ENCODE results near the gene TPRG1L. TPM values are rescaled to one million over a fixed set of nuclear protein-coding genes. Genes with fewer than 3 reads are reported as not detected.

The TPRG1L gene
- total RNA-seq, 1 donor from 2014 or later: 37.5 TPM

DNA sequence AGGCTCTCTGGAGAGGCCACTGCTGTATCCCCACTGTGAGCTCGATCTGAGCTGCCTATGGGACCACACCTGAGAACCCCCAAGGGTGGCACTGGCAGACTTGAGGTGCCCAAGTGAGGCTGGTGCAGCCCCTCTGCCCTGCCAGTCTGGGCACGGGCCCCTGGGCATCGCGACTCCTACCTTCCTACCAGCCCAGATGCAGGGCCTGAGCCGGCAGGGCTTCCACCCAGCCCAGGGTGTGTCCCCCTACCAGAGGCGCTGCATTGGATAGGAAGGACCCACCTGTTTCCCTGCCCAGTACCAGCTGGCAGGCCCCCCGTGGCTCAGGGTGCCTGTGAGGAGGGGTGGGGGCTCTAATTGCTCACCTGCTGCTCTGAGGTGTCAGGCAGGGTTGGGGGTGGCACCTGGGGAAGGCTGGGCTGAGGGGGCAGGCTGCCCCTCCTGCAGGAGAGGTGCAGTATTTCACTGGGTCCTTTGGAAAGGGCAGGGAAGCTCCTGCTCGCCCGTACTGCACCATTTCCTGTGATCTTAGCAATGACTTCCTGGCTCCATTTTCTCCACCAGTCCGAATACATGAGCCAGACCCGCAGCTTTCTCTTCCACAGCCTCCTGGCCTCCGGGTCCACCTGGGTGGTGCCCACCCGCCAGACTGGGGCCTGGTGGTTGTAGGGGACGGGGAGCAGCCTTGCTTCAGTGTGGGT, 39.3 kb downstream of the TPRG1L start:
- no peak for DNase-seq (ENCODE audit: low read depth)

DNA sequence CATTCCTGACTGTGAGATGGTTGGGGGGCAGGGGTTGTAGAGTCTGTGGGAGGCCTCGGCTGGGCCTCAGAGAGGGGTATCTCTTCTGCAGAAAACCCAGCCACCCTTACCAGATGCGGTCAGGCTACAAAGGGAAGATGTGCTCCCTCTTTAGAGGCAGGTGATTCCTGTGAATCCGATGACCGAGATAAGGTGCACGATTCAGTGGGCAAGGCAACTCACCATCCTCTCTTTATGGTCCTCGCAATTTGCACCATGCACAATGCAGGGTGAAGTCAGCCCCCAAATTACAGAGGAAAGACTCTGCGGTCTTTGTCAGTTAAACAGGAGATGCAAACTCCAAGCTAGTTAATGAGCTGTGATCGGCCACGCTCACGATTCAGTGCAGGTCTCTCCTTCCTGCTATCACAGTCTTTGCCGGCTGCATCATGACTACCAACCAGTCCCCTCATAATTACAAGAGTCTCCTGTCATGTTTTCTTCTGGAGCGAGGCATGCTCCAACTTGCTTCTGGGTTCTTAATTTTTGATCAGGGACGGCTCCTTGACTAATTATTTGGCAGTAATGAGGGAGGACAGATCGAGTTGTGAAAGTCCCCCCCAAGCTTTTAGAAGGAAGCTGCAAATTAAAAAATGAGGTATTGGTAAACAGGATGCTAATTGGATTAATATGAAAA, 40.0 kb downstream of the TPRG1L start:
- no peak for DNase-seq (ENCODE audit: low read depth)

DNA sequence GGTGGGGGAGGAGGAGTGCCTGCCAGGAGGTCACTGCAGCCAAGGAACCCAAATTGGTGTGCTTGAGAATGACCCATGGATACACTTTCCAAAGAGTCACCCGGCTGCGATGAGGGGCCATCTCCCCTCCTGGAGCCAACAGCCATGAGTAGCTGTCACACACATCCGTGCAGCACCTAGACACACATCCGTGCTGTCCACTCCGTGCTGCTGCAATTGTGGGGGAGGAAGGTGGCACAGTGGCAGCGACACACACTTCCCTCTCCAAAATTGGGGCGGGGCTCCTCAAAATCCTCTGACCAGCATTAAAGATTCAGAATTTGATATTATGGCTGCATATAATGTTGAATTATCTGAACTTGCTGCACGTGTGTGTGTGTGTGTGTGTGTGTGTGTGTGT, 43.3 kb downstream of the TPRG1L start:
- no peak for DNase-seq (ENCODE audit: low read depth)

DNA sequence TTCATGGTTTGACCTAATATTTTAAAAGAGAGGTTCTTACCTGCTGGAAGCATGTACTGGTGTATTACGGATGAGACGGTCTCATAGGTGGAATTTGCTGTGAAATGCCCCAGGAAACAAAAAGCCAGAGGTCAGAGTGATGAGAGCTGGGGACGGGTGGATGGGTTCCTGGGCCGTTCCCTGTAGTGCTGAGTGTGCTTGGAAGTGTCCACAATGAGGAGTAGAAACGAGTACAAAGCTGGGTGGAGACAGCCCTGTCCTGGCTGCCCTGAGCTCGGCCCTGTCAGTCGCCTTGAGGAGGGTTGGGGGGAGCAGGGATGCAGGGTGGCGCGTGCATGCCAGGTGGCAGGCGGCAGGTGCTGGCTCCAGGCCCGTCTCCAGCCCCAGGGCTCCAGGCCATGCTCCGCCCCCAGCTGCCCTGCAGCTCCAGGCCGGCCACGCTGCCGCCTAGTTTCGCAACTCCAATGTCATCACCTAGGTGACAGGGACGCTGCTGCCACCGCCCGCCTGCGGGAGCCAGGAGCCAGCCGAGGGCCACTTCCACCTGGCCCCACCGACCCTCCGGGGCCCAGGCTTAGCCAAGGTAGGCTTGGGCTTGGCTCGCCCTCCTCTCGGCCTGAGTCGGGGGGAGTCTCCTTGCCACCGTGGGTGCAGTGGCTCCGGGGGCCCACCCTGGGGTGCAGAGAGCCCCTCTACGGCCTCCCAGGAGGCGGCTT, 43.9 kb downstream of the TPRG1L start:
- peak; percentile 43 for DNase-seq (ENCODE audit: low read depth)

DNA sequence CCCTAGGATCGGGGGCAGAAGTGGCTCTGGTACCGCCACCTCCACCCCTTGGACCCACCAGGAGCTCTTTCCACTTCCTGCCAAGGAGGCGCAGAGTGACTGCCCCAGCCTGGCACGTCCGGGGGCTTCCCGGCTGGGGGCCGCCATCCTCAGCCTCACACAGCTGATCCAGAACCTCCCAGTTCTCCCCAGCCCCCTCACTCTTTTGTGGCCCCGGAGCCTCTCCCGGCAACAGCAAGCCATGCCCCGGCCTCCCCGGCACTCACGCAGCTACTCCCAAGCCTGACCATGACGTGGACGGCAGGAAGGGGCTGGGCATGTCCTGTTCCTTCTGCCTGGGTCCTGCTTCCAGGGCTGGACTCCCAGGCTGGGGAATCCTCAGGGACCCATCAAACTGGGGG, 44.6 kb downstream of the TPRG1L start:
- DNase-seq (ENCODE audit: low read depth): no peak

DNA sequence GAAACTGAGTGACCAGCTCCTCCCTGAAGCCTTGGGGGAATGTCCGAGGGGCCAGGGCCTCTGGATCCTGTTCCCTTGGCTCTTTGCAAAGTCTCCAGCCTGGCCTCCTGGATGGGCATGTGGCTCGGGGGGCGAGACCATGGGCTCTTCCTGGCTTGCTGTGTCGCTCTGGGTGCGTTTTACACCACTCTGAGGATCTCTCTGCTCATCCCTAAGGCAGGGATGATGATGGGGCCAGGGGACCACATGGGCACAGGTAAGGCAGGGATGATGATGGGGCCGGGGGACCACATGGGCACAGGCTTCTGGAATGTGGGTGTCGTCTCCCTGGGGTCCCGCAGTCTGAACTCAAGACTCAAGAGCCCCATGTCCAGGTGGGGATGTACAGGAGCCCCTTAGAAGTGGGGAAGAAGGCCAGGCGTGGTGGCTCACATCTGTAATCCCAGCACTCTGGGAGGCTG, 45.2 kb downstream of the TPRG1L start:
- no peak for DNase-seq (ENCODE audit: low read depth)

DNA sequence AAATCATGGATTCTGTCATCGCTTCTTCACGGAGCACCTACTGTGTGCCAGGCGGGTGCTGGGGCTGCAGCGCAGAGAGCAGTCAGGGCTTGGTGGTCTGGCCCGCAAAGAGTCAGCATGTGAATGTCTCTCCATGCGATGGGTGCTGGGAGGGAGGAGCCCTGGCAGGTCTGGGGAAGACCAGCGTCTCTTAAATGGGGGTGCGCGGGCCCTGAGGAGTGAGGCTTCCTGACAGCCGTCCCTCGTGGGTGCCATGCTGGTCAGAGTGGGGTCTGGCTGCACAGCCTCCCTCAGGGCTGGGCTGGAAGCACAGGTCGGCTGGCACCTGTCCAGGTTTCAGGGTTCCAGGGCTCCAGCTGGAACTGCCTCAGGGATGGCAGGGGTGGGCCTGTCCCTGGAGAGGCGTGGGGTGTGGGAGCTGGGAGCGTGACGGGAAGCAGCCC, 46.0 kb downstream of the TPRG1L start:
- DNase-seq (ENCODE audit: low read depth): no peak

DNA sequence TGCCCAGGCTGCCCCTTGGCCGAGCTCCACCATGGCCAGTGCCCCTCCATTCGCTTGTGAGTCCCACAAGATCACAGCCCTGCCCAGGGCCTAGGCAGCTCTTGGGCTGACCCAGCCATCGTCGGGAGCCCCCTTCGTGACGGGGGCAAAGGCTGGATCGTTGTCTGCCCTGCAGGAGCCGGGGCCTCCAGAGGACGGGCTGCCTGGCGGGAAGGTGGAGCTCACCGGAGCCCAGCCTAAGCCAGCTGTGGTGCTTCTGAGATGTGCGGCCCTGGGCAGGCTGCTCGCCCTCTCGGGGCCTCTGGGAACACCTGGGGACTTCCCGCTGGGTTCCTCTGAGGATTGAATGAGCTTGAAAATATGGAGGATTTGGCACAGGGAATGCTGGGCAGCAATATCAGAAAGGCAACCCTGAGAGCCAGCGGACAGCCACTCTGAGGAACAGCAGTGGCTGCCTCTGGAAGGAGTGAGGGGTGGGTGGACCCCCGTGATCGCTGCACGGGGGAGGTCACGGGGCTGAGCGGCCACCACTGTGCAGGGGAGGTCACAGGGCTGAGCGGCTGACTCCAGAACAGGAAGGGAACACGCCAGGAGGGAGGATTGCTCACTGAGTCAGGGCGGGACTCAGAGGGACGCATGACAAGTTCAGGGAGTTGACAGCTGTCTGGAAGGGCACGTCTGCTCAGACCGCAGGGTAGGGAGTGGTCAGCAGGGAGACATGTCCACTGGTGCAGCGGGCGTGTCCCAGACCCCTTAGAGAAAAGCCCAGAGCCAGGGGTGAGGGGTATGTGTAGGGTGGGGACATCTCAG, 46.8 kb downstream of the TPRG1L start:
- peak; percentile 9 for DNase-seq (ENCODE audit: low read depth)

DNA sequence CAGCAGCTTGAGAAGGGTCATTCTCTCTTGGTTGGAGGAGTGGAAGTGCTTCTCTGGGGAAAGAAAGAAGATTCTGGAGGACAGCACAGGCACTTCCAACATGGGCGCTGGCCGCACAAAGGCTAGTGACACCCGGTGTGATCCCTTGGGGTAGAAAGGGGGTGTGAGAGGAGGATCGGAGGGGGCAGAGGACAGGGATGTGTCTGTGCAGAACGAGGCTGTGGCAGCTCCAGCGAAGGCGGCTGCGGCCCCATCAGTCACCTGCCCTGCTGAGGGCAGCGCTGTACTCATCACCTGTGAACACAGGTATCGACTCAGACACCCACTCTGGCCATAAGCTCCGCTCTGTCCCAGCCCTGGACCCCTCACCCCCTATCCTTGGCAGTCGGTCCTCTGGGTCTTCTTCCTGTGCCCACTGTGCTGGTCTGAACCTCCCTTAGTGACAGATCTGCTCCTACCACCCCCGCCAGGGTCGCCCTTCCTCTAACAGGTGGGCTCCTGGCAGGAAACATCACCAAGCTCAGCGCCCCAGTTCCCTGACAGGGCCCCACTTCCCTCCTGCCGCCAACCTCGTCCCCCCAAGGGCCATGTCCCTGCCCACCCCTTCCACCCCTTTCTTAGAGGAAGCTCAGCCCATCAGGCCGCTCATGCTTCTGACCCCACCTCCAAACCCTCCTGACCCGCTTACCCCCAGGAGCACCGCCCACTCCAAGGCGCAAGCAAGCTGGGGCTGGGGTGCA, 47.6 kb downstream of the TPRG1L start:
- no peak for DNase-seq (ENCODE audit: low read depth)

DNA sequence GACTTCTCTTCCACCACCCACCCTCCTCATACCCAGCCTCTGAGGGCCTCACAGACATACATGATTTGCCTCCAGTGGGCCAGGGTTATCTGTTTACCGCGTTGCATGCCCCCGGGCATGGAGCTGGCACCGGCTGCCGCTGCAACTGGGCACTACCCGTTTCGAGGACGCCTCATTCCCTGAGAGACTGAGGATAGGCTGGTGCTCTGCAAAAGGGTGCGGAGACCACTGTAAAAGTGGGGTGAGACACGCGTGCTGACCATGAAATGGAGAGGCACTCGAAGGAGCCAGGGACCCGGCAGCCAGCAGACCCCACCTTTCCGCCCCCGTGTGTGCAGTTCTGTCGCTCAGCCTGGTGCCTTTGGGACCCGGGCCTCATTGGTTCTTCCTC, 48.2 kb downstream of the TPRG1L start:
- no peak for DNase-seq (ENCODE audit: low read depth)

DNA sequence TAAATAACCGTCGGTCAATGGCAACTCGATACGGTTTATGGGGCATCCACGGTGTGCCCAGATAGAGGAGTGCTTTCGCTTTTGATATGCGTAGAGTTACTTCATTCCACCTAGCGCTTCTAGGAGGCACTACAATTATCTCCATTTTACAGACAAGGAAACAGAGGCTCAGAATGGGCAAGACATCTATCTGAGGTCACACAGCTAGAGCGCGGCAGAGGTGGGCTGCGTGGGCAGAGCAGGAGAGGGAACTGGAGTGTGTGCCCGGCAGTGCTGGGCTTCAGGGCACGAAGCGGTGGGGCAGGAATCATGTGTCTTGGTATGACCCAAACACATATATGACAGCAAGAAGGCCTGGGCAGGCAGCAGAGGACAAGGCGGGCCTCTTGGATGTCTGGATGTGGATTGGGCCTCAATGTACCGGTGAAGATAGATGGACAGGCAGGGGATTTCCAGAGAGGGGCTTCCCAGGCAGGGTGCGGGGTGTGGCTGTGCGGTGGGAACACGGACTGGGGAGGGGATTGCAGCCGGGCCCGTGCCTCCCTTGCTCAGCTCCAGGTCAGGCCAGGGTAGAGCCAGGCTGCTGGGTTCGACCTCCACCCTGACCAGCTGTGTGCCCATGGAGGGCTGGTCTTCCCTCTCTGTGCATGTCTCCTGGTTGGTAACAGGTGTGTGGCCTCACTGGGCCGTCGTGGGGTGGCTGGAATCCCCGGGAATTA, 48.7 kb downstream of the TPRG1L start:
- no peak for DNase-seq (ENCODE audit: low read depth)

DNA sequence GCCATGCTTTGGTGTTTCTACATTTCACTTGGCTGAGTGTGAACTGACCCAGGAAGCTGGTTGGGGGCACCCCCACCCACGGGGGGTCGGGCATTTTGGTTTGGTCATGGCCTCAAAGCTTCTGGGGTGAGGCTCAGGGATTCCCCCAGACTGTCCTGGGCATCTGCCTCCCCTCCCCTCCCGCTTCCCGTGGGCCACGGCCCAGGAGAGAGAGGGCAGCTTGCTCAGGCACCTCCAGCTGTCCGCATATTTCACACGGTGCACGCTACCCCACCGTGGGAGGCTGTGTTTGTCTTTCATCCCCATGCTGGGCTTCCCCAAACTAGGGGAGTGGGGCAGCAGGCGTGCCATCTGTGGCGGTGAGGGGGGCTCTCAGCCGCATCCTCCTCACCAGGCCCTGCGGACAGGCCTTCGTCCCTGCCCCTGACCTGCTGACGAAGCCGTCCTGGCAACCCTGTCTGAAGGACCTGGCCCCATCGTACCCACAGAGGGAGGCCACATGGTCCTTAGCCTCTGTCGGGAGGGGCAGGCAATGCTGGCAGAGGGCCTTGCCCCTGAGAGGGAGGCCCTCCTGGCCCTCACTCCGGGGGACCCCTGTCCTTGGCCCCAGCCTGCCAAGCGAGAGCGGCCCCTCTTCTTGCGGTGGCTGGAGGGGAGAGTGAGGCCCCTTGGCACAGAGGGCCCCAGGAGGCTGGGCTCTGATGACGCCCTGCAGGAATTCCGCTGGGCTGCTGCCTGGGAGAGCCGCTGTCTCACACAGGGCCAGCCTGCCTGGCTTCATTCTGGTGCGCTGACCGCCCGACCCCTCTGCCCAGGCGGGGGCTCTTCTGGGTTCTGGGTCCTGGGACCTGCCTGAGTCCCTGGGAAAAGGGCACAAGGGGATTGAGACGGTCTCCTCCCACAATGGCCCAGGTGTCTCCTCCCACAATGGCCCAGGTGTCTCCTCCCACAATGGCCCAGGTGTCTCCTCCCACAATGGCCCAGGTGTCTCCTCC, 49.6 kb downstream of the TPRG1L start:
- no peak for DNase-seq (ENCODE audit: low read depth)

DNA sequence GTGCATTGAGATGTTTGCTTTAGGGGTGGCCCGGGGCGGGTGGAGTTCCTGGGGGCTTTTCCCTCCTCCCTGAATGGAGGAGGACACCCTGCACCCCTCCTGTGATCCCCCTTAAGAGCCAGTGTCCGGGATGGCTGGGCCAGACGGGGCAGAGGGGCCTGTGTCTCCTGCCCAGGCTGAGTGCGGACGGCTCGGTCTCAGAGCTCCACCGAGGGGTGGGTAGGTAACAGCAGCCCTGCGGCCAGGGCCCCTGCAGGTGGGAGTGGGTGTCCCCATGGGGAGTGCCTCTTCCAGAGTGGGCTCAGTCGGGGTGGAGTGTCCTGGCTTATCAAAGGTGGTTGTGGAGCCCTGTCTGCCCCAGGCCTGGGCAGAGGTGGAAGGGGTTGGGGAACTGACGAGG, 50.6 kb downstream of the TPRG1L start:
- DNase-seq (ENCODE audit: low read depth): no peak

DNA sequence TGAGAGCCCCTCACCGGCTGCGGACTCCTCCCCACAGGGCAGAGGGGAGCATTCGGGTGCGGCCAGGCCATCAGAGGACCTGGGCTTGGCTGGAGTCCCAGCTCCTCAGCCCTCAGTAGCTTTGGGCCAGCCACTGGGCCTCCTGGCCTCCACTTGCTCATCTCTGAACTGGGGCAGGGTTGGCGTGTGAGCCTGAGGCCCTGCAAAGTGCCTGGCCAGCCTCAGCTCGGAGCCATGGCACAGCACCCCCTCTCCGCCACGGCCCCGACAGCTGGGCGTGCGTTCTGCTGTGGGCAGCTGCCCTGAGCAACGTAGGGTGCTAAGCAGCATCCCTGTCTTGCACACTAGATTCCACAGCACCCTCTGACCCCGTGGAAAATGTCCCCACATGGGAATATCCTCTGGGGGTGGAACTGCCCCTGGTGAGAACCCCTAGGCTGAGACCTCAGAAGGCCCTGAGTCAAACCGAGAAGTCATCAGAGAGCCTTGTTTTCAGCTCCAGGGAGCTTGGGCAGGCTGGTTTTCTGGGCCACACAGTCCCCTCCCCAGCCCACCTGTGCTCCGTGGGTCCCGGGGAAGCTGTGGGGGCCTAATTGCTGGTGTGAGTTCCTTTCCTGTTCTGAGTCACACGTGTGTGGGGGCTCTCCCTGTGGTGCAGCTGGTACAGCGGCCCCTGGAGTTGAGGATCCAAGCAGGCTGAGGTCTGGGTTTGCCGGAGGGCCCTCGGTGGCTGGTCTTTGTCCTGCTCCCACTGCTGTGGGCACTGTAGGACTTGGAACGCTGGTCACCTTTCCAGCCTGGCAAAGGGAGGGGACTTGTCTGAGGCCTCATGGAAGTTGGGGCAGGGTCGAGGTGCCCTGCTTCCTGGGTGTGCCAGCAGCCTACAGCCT, 52.0 kb downstream of the TPRG1L start:
- DNase-seq (ENCODE audit: low read depth): no peak

DNA sequence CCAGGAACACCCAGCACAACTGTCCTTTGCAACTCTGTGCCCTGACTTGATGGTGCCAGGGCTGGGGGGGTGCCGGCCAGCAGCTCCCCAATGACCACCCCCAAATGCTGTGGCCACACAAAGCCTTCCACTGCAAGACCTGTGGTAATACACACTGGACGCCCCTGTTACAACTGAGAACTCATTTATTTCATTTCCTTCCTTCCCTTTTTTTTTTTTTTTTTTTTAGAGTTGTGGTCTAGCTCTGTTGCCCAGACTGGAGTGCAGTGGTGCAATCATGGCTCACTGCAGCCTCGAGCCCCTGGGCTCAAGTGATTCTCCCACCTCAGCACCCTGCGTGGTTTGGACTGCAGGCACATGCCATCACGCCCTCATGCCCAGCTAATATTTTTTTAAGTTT, 52.7 kb downstream of the TPRG1L start:
- DNase-seq (ENCODE audit: low read depth): no peak

DNA sequence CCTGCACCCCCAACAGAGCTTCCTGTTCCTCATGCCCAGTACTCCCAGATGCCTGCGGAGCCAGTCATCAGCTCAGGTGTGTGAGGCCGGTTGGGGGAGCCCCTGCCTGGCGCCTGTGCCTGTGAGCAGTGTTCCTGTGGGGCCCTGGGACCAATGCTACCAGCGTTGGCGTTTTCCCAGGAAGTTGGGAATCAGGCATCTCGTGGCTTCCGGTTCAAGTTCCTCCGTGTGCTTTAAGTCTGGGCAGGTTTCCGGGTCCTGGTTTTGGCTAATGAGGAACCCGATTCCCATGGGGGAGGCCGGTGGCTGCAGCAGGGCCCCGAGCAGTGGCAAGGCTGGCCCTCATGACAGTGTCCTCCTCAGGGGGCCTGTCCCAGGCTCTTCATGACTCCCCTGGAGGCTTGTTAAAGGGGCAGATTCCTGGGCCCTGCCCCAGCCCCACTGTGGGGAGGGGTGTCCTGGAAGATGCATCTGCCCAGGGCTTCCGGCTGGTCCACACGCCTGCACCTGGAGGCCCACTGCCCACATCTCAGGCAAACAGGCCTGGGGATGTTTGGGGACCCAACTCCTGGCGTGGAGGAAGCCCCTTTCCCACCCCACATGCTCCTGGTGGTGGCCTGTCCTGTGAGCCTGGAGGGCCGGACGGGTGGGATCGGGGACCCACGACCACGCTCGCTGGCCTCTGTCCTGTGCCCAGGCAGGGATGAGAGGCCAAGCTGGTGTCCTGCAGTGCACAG, 53.7 kb downstream of the TPRG1L start:
- DNase-seq (ENCODE audit: low read depth): no peak

DNA sequence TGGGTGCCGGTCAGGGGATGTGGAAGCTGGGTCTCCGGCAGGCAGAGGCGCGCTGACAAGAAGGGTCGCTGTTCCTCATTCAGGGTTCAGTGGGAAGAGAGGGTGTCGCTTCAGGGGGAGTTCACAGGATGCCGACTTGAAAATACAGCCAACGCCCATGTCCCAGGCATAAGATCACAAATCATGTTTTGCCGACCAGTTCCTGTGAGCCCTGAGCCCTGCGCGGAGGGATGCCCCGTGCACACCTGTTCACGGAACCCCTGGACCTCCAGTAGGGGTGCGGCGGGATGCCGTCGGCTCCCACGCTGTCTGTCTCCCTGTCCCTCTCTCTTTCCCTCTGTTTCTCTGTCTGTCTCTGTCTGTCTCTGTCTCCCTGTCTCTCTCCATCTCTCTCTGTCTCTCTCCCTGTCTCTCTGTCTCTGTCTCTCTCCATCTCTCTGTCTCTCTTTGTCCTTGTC, 54.3 kb downstream of the TPRG1L start:
- no peak for DNase-seq (ENCODE audit: low read depth)
